SK-N-SH treated with all-trans-retinoic acid at 6 μM for 48 hours (cell line): ENCODE measurements around the gene UCP2.
A peak's percentile ranks its signal among the peaks of the same experiment; 100 is the strongest.

Source experiments
- ATAC-seq: fragments of 200-7000 bp; cut with Tn5 transposase; 3 replicates; pipeline ENCODE4 v1.9.1; 2020; ENCODE audit warnings: mild to moderate bottlenecking, moderate library complexity
- ARNTL ChIP-seq: fragments of 450-650 bp; formaldehyde crosslinking; IDR thresholded peaks from 2 replicates; pipeline ENCODE4 v1.5.0; 2020; ENCODE audit warnings: low read depth, mild to moderate bottlenecking, moderate library complexity, borderline replicate concordance
- CSDC2 ChIP-seq: fragments of 250-450 bp; sonication (Bioruptor Pico); IDR thresholded peaks from 2 replicates; pipeline ENCODE4 v1.5.0; 2020; ENCODE audit warnings: mild to moderate bottlenecking, moderate library complexity
- ESRRG ChIP-seq: fragments of 250-450 bp; sonication (Bioruptor Pico); IDR thresholded peaks from 2 replicates; pipeline ENCODE4 v1.6.1; 2021; ENCODE audit warnings: mild to moderate bottlenecking
- GLIS3 ChIP-seq: fragments of 250-450 bp; sonication (Bioruptor Pico); IDR thresholded peaks from 2 replicates; pipeline ENCODE4 v1.5.0; 2020; ENCODE audit warnings: mild to moderate bottlenecking, moderate library complexity
- ISL1 ChIP-seq: fragments of 250-450 bp; sonication (Bioruptor Pico); IDR thresholded peaks from 2 replicates; pipeline ENCODE4 v2.1.2; 2022; ENCODE audit warnings: mild to moderate bottlenecking, moderate library complexity
- PPARA ChIP-seq: fragments of 250-450 bp; sonication (Bioruptor Pico); IDR thresholded peaks from 2 replicates; pipeline ENCODE4 v1.5.0; 2020; ENCODE audit warnings: mild to moderate bottlenecking, borderline replicate concordance
- RARB ChIP-seq: fragments of 250-450 bp; sonication (Bioruptor Pico); IDR thresholded peaks from 2 replicates; pipeline ENCODE4 v1.8.0; 2021; ENCODE audit warnings: mild to moderate bottlenecking, moderate library complexity
- SNAI2 ChIP-seq: fragments of 250-450 bp; sonication (Bioruptor Pico); IDR thresholded peaks from 2 replicates; pipeline ENCODE4 v1.5.0; 2020; ENCODE audit warnings: mild to moderate bottlenecking, moderate library complexity
- TCF4 ChIP-seq: fragments of 250-450 bp; sonication (Bioruptor Pico); IDR thresholded peaks from 2 replicates; pipeline ENCODE4 v1.8.0; 2021; ENCODE audit warnings: mild to moderate bottlenecking, moderate library complexity, borderline replicate concordance
- TOX ChIP-seq: fragments of 250-450 bp; sonication (Bioruptor Pico); IDR thresholded peaks from 2 replicates; pipeline ENCODE4 v1.8.0; 2021; ENCODE audit warnings: mild to moderate bottlenecking, moderate library complexity, borderline replicate concordance
- ZFP30 ChIP-seq: fragments of 450-650 bp; formaldehyde crosslinking; IDR thresholded peaks from 2 replicates; pipeline ENCODE4 v1.5.0; 2022; ENCODE audit warnings: mild to moderate bottlenecking, moderate library complexity
- ZNF565 ChIP-seq: fragments of 450-650 bp; formaldehyde crosslinking; conservative IDR thresholded peaks from 2 replicates; pipeline ENCODE4 v1.5.0; 2020; ENCODE audit warnings: low read depth, mild to moderate bottlenecking, moderate library complexity
- ZNF70 ChIP-seq: fragments of 450-650 bp; formaldehyde crosslinking; IDR thresholded peaks from 2 replicates; pipeline ENCODE4 v1.5.0; 2020; ENCODE audit warnings: mild to moderate bottlenecking, moderate library complexity
- TF ChIP-seq, protein P1 (sequence below): fragments of 250-450 bp; sonication (Bioruptor Pico); IDR thresholded peaks from 2 replicates; pipeline ENCODE4 v1.5.0; 2020; ENCODE audit warnings: mild to moderate bottlenecking, moderate library complexity
- TF ChIP-seq, protein P2 (sequence below): fragments of 250-450 bp; sonication (Bioruptor Pico); IDR thresholded peaks from 2 replicates; pipeline ENCODE4 v1.5.1; 2020; ENCODE audit warnings: low read depth, mild to moderate bottlenecking, moderate library complexity
- TF ChIP-seq, protein P3 (sequence below): fragments of 250-450 bp; sonication (Bioruptor Pico); IDR thresholded peaks from 2 replicates; pipeline ENCODE4 v1.8.0; 2020; ENCODE audit warnings: mild to moderate bottlenecking, moderate library complexity, borderline replicate concordance
- TF ChIP-seq, protein P4 (sequence below): fragments of 250-450 bp; sonication (Bioruptor Pico); IDR thresholded peaks from 2 replicates; pipeline ENCODE4 v1.5.1; 2021; ENCODE audit warnings: mild to moderate bottlenecking, moderate library complexity

UCP2 gene

DNA sequence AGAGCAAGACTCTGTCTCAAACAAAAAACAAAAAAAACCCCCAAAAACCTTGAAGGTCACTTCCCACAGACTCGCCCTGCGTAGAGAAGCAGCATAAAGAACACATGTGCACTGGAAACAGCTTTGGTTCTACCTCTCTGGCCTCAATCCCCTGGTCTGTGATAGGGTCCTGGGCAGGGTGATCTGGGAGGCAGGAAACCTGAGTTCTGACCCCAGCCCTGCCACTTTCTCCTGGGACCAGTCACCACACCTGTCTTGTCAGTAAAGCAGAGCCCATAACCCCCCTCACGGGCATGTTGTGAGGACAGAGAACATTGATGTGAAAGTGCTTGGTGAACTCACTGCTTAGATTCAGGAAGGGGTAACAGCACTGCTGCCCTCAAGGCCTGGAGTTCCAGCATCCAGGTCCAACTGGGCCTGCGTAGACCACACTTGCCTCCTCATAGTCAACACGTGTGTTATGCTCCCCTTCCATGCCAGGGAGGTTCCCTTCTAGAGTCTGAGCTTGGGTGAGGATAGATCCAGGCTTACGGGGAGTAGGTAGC is 11.4 kb downstream of the UCP2 start:
- ATAC-seq, result no peak; the same call in 2 of the 3 replicates
- TF ChIP-seq ARNTL (CRISPR knock-in tag) (no peak), TOX (CRISPR knock-in tag) (no peak), CSDC2 (no peak), ISL1 (CRISPR knock-in tag) (no peak), RARB (CRISPR knock-in tag) (no peak)
- TF ChIP-seq, protein P1, sequence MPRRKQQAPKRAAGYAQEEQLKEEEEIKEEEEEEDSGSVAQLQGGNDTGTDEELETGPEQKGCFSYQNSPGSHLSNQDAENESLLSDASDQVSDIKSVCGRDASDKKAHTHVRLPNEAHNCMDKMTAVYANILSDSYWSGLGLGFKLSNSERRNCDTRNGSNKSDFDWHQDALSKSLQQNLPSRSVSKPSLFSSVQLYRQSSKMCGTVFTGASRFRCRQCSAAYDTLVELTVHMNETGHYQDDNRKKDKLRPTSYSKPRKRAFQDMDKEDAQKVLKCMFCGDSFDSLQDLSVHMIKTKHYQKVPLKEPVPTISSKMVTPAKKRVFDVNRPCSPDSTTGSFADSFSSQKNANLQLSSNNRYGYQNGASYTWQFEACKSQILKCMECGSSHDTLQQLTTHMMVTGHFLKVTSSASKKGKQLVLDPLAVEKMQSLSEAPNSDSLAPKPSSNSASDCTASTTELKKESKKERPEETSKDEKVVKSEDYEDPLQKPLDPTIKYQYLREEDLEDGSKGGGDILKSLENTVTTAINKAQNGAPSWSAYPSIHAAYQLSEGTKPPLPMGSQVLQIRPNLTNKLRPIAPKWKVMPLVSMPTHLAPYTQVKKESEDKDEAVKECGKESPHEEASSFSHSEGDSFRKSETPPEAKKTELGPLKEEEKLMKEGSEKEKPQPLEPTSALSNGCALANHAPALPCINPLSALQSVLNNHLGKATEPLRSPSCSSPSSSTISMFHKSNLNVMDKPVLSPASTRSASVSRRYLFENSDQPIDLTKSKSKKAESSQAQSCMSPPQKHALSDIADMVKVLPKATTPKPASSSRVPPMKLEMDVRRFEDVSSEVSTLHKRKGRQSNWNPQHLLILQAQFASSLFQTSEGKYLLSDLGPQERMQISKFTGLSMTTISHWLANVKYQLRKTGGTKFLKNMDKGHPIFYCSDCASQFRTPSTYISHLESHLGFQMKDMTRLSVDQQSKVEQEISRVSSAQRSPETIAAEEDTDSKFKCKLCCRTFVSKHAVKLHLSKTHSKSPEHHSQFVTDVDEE (CRISPR knock-in tag), result no peak

DNA sequence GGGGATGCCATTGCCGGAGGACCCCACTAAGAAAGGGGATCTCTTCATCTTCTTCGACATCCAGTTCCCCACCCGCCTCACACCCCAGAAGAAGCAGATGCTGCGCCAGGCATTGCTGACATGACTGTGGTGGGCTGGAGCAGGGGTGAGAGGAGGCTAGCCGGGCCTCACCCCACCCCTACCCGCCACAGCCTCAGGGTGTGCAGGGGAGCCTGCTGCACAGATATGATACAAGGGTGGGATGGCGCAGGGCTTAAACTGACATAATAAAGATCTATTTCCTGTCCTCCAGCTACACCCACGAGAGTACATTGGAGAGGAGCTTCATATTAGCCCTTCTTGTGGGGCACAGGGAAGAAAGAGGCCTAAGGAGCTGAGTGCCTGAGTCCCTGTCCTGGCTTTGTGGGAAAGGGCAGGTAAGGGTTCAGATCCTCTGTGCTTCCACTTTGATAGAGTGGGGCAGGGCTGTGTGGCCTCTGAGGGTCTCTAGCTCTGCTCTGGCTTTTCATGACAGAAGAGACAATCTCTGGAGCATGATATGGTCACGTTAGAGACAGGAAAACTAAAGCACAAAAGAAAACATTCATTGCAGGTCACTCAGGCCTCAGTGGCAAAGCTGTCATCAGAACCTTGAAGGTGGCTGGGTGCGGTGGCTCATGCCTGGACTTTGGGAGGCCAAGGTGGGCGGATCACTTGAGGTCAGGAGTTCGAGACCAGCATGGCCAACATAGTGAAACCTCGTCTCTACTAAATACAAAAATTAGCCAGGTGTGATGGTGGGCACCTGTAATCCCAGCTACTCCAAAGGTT is 12.4 kb downstream of the UCP2 start:
- ATAC-seq, result peak; percentile 6; the same call in 2 of the 3 replicates
- TF ChIP-seq ZNF70 (CRISPR knock-in tag) (no peak), RARB (CRISPR knock-in tag) (no peak), TCF4 (CRISPR knock-in tag) (no peak), GLIS3 (CRISPR knock-in tag) (no peak), ZFP30 (CRISPR knock-in tag) (no peak), PPARA (CRISPR knock-in tag) (no peak), ESRRG (CRISPR knock-in tag) (no peak), SNAI2 (CRISPR knock-in tag) (no peak)
- TF ChIP-seq, protein P2, sequence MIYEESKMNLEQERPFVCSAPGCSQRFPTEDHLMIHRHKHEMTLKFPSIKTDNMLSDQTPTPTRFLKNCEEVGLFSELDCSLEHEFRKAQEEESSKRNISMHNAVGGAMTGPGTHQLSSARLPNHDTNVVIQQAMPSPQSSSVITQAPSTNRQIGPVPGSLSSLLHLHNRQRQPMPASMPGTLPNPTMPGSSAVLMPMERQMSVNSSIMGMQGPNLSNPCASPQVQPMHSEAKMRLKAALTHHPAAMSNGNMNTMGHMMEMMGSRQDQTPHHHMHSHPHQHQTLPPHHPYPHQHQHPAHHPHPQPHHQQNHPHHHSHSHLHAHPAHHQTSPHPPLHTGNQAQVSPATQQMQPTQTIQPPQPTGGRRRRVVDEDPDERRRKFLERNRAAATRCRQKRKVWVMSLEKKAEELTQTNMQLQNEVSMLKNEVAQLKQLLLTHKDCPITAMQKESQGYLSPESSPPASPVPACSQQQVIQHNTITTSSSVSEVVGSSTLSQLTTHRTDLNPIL (CRISPR knock-in tag), result no peak
- TF ChIP-seq, protein P3, sequence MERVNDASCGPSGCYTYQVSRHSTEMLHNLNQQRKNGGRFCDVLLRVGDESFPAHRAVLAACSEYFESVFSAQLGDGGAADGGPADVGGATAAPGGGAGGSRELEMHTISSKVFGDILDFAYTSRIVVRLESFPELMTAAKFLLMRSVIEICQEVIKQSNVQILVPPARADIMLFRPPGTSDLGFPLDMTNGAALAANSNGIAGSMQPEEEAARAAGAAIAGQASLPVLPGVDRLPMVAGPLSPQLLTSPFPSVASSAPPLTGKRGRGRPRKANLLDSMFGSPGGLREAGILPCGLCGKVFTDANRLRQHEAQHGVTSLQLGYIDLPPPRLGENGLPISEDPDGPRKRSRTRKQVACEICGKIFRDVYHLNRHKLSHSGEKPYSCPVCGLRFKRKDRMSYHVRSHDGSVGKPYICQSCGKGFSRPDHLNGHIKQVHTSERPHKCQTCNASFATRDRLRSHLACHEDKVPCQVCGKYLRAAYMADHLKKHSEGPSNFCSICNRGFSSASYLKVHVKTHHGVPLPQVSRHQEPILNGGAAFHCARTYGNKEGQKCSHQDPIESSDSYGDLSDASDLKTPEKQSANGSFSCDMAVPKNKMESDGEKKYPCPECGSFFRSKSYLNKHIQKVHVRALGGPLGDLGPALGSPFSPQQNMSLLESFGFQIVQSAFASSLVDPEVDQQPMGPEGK (CRISPR knock-in tag), result no peak
- TF ChIP-seq, all 23 proteins: peak for 0

DNA sequence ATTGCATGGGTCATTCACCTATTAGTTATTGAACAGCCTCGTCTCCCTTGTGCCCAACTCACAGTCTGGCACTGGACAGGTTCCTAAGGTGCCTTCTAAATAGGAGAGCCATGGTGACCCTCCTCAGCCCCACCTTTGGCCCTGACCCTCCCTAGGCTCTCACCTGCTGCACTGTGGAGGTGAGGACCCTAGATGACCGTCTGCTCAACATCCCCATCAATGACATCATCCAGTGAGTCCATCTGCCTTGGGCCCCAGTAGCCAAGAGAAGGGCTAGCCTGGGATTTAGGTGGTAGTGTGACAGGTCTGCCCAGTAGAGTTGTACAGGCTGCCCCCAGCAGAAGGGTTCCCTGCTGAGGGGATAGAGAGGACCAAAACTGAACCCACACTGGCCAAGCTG is 13.6 kb downstream of the UCP2 start:
- TF ChIP-seq ISL1 (CRISPR knock-in tag) (no peak), ZNF70 (CRISPR knock-in tag) (no peak), GLIS3 (CRISPR knock-in tag) (no peak), TOX (CRISPR knock-in tag) (no peak), TCF4 (CRISPR knock-in tag) (no peak), ZFP30 (CRISPR knock-in tag) (no peak), RARB (CRISPR knock-in tag) (no peak), ZNF565 (no peak)
- TF ChIP-seq, protein P3 (CRISPR knock-in tag), result no peak
- TF ChIP-seq, protein P4, sequence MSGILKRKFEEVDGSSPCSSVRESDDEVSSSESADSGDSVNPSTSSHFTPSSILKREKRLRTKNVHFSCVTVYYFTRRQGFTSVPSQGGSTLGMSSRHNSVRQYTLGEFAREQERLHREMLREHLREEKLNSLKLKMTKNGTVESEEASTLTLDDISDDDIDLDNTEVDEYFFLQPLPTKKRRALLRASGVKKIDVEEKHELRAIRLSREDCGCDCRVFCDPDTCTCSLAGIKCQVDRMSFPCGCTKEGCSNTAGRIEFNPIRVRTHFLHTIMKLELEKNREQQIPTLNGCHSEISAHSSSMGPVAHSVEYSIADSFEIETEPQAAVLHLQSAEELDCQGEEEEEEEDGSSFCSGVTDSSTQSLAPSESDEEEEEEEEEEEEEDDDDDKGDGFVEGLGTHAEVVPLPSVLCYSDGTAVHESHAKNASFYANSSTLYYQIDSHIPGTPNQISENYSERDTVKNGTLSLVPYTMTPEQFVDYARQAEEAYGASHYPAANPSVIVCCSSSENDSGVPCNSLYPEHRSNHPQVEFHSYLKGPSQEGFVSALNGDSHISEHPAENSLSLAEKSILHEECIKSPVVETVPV (CRISPR knock-in tag), result no peak
- TF ChIP-seq, all 23 proteins: peak for 0
- no peak for ATAC-seq
